ENCODE measurements around the gene SEC14L3.

GRCh38 chr22:30474121-30474520, 2.3 kb upstream of the SEC14L3 start:
- TF ChIP-seq CTCF (IDR thresholded peaks at IDR 0.05; ENCODE audit: extremely low read depth in 1 of 2, insufficient read depth in 1 of 2, low read depth in 1 of 2, low read length in 2 of 2), result no peak
- TF ChIP-seq POLR2AphosphoS5 (IDR thresholded peaks at IDR 0.05; ENCODE audit: insufficient read depth, low read depth, low read length), result no peak
- no peak for TF ChIP-seq EZH2 (IDR thresholded peaks at IDR 0.05; ENCODE audit: borderline replicate concordance, low read depth, low read length, severe bottlenecking)
- no peak for TF ChIP-seq POLR2A (IDR thresholded peaks at IDR 0.05; ENCODE audit: low read depth, low read length)
- TF ChIP-seq FOS (IDR thresholded peaks at IDR 0.05; ENCODE audit: borderline replicate concordance, insufficient read depth, low read length), result no peak
- TF ChIP-seq MYC (IDR thresholded peaks at IDR 0.05; ENCODE audit: low read depth, low read length), result no peak
- no peak for TF ChIP-seq MAX (IDR thresholded peaks at IDR 0.05; ENCODE audit: insufficient read depth, insufficient read length)
